RWPE2 (cell line): ENCODE data around the gene ACAA2.

Source experiments
- ATAC-seq: fragments of 200-7000 bp; cut with Tn5 transposase; 3 replicates; pipeline ENCODE4 v1.9.1; 2021; ENCODE audit warnings: low read depth
- DNase-seq: peaks from one replicate; pipeline ENCODE4 v3.0.0-alpha.2; 2020; ENCODE audit warnings: low spot score
- H3K27ac ChIP-seq: fragments of 450-650 bp; 2 replicates; pipeline ENCODE4 v1.5.1; 2017; ENCODE audit warnings: mild to moderate bottlenecking; ENCODE audit not compliant: poor library complexity, severe bottlenecking
- H3K27me3 ChIP-seq: fragments of 250-450 bp; sonication (Bioruptor Pico); 2 replicates; pipeline ENCODE4 v1.5.1; 2021; ENCODE audit warnings: mild to moderate bottlenecking, moderate library complexity; ENCODE audit not compliant: insufficient read depth, poor library complexity, severe bottlenecking
- H3K36me3 ChIP-seq: fragments of 250-450 bp; sonication (Bioruptor Pico); 2 replicates; pipeline ENCODE4 v1.5.1; 2020; ENCODE audit warnings: low read depth, mild to moderate bottlenecking, moderate library complexity
- H3K4me1 ChIP-seq: fragments of 250-450 bp; sonication (Bioruptor Pico); 2 replicates; pipeline ENCODE4 v1.5.1; 2021; ENCODE audit warnings: mild to moderate bottlenecking, moderate library complexity; ENCODE audit not compliant: insufficient read depth, poor library complexity, severe bottlenecking
- H3K4me3 ChIP-seq: fragments of 250-450 bp; sonication (Bioruptor Pico); 2 replicates; pipeline ENCODE4 v1.5.1; 2021; ENCODE audit warnings: mild to moderate bottlenecking, moderate library complexity; ENCODE audit not compliant: severe bottlenecking
- H3K9me3 ChIP-seq: fragments of 250-450 bp; sonication (Bioruptor Pico); 2 replicates; pipeline ENCODE4 v1.5.1; 2021; ENCODE audit warnings: mild to moderate bottlenecking, moderate library complexity; ENCODE audit not compliant: severe bottlenecking
- TF ChIP-seq, protein P1 (sequence below): fragments of 450-650 bp; IDR thresholded peaks from one replicate; pipeline ENCODE4 v1.5.1; 2017; ENCODE audit warnings: mild to moderate bottlenecking, moderate library complexity; ENCODE audit not compliant: poor library complexity, severe bottlenecking

ACAA2 gene

DNA sequence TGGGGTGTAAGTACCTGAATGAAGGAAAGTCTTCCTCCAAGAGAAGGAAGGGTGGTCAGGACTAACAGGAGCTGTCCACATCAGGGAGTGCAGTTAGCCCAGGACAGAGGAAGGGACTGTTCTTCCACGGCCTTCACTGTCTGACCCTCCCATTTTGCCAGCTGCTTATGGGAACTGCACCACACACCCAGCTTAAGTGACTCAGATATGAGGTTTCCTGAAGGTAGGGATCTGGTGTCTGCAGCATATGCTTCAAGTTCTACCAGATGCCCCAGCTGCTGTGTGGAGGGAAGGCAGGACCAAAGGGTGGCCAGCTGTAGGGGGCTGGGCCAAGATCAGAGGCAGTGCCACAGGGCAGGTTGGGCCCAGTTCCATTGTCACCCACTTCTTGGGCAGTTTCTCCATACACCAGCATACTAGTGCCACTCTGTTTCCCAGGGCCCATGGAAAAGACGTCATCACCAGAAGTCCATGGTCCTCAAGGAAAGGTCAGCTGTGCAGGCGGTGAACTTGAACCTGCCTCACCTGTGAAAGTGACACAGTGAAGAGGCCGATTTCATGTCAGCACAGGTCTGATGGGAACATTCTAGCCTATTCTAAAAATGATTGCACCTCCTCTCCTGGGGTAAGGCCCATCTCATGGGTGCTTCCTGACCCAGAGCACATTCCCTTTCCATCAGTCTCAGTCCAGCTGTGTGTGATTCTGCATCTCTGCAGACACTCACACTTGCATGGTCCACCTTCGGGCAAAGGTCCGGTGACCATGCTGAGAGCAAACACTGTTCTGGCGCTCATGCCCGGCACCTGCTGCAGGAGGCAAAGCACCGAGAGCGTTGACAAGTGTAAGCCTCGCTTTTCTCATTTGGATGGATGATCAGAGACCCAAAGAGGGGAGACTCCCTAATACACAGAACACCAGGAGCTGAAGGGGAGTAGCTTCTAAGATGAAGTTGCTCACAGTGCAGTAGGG lies 68.0 kb downstream of the ACAA2 start:
- Histone ChIP-seq H3K9me3 (no peaks in the 10 kb centered on the region), H3K36me3 (no peaks in the 10 kb centered on the region), H3K4me1 (no peaks in the 10 kb centered on the region), H3K4me3 (no peak overlapping the region), H3K27me3 (no peaks in the 10 kb centered on the region), H3K27ac (no peak overlapping the region)
- ATAC-seq (no peak), DNase-seq (no peak)
- TF ChIP-seq, protein P1, sequence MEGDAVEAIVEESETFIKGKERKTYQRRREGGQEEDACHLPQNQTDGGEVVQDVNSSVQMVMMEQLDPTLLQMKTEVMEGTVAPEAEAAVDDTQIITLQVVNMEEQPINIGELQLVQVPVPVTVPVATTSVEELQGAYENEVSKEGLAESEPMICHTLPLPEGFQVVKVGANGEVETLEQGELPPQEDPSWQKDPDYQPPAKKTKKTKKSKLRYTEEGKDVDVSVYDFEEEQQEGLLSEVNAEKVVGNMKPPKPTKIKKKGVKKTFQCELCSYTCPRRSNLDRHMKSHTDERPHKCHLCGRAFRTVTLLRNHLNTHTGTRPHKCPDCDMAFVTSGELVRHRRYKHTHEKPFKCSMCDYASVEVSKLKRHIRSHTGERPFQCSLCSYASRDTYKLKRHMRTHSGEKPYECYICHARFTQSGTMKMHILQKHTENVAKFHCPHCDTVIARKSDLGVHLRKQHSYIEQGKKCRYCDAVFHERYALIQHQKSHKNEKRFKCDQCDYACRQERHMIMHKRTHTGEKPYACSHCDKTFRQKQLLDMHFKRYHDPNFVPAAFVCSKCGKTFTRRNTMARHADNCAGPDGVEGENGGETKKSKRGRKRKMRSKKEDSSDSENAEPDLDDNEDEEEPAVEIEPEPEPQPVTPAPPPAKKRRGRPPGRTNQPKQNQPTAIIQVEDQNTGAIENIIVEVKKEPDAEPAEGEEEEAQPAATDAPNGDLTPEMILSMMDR: no peak

DNA sequence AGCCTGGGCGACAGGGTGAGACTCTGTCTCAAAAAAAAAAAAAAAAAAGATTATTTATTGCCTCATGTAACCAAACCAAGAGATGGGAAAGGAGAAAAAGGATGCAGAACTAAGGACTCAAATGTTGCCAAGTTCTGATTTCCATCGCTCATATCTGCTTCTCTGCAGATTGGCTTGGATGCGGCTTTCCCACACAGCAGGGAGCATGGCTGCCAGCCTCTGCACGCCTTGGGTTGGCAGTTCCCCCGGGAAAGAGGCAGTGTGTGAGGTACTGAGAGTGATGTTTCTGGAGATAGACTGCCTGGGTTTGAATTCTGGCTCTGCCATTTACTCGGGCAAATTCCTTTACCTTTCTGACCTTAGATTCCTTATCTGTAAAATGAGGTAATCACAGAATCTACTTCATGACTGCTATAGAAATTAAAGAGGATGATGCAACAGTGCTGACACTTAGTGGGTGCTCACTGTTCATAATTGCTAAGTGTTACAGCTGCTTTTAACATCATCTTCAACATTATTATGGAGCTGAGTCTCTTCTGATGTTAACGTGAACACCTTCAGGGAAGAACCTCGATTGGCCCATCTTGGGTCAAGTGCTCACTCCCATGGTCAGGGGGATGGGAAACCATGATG lies 68.8 kb downstream of the ACAA2 start:
- H3K4me3 ChIP-seq: no peak overlapping the region
- no peaks in the 10 kb centered on the region for H3K27me3 ChIP-seq
- no peaks in the 10 kb centered on the region for H3K36me3 ChIP-seq
- no peaks in the 10 kb centered on the region for H3K9me3 ChIP-seq
- no peak overlapping the region for H3K27ac ChIP-seq
- DNase-seq: no peak
- TF ChIP-seq, protein P1: no peak
- ATAC-seq: no peak
- no peaks in the 10 kb centered on the region for H3K4me1 ChIP-seq

DNA sequence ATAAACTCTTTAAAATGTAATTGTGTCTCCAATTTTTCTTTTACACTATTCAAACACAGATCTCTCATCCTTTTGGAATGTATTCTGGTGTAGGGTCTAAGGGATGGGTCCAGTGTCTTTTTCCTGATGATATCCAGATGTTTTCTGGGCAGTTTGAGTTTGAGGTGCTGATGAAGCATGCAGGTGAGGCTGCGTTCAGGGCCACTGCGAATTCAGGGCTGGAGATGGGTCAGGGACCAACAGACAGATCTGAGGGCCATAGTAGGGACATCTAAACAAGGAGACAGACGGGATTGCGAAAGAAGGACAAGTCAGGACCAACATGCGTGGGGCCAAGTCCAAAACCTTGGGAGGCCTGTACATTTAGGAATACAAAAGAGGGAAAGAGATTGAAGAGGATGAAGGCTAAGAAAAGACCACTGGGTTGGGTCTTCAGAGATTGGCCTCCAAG lies 70.2 kb downstream of the ACAA2 start:
- Histone ChIP-seq H3K9me3 (no peaks in the 10 kb centered on the region), H3K27me3 (no peaks in the 10 kb centered on the region), H3K36me3 (no peaks in the 10 kb centered on the region), H3K27ac (no peak overlapping the region), H3K4me1 (no peaks in the 10 kb centered on the region), H3K4me3 (no peak overlapping the region)
- DNase-seq (no peak), ATAC-seq (no peak)
- TF ChIP-seq, protein P1: no peak

DNA sequence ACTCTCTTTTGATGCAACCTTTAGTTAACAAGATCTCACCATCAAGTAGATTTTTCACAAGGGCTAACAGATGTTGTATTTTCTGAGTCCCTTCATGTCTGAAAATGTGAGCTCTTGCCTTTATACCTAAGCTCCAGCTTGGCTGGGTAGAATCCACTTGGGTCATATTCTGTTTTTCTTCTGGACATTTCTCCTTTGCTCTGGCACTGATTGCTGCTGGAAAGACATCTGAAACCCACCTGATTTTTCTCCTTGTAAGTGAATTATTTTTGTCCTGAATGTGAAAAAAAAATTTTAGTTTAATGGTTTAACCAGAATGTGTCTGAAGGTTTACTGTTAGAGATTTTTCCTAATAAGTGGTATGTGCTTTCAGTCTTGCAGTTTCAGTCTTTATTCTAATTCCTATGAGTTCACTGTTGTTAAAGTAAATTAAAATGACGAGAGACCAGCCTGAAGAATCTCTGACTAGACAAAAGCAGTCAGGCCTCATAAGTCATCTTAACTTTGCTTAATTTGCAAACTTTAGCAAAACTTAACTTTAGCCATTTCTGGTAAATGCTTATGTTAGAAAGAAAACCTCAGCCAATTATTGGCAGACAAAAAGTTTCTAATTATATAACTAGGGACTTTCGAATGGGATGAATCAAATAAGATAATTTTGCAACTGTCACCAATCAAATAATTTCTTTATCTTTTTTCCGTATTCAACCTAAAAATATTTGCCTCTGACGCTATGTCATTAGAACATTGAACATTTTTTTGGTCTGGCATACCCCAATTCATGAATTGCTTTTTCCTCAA lies 70.8 kb downstream of the ACAA2 start:
- TF ChIP-seq, protein P1: no peak
- H3K4me3 ChIP-seq: no peak overlapping the region
- no peaks in the 10 kb centered on the region for H3K4me1 ChIP-seq
- H3K27ac ChIP-seq: no peak overlapping the region
- H3K9me3 ChIP-seq: no peaks in the 10 kb centered on the region
- no peaks in the 10 kb centered on the region for H3K27me3 ChIP-seq
- no peak for DNase-seq
- no peaks in the 10 kb centered on the region for H3K36me3 ChIP-seq
- ATAC-seq: no peak
